HG02885 (cell line): ENCODE measurements around the gene ADGRF1.
"Not testable (repeated sequence)": the region's sequence is repeated elsewhere in the genome, so short reads cannot be mapped to it uniquely, and the experiment has no call there.

Experiments
- ATAC-seq: cut with Tn5 transposase; IDR thresholded peaks from one replicate; pipeline ENCODE4 v1.9.1; 2021; ENCODE audit warnings: mild to moderate bottlenecking; ENCODE audit not compliant: unreplicated experiment, poor library complexity

Gene ADGRF1

DNA sequence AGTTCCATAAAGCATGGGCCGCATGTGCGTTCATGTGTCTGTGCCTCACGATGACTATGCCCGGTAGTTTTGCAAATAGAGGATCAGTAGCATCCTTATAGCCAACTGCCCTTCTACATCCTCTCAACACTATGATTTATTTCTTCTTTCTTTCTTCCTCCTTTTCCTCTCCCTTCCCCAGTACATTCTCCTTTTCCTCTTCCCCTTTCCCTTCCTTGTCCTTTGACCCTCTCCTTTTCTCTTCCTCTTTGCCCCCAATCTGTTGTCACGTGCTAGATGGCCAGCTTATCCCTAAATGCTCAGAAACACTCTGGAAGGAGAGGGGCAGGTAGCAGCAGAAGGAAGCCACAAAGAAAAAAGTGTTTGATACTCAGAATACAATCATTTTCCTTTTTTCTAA is 20.2 kb upstream of the ADGRF1 start:
- ATAC-seq = no peak

DNA sequence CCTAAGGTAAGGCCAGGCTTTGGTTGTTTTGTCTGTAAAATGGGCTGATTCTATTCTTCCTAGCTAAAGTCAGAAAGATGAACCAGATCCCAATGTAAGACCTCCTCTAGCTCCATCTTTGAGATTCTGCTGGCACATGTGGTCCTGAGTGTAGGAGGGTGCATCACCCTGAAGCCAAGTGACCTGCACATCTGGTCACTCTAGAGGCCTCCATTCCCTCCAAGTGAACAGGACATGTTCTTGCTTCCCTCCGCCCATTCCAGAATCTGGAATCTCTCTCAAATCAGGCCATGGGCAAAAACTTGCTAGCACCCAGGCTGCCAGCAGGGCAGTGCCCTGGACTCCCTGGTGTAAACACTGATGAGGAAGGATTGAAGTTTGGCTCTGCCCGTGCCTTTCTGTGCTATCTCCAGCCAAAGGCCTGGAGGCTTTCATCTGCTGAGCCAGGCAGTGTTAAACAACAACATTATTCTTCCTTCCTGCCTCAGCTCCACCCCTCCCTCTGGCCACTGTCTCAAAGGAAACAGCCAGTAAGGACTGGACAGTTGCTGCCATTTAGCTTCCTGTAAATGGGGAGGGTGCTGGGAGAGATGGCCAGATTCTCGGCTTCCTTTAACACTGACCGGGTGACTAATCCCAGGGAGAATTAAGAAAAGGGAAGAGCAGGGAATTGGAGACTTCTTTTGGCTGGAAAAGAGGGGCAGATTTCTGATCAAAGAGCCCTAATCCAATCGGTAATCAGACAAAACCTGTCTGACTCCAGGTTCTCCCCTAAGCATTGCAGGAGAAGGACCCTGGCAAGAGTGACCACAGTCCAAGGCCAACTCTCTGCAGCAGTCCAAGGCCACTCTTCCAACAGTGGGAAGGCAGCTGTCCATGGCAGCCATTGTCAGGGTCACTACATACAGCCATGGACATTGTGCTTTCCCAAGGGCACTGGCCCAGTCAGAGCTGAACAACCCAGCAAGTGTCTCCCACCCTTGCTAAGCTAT is 19.5 kb upstream of the ADGRF1 start:
- ATAC-seq = no peak

GRCh38 chr6:47059216-47059885 is 17.2 kb upstream of the ADGRF1 start:
- no peak for ATAC-seq

DNA sequence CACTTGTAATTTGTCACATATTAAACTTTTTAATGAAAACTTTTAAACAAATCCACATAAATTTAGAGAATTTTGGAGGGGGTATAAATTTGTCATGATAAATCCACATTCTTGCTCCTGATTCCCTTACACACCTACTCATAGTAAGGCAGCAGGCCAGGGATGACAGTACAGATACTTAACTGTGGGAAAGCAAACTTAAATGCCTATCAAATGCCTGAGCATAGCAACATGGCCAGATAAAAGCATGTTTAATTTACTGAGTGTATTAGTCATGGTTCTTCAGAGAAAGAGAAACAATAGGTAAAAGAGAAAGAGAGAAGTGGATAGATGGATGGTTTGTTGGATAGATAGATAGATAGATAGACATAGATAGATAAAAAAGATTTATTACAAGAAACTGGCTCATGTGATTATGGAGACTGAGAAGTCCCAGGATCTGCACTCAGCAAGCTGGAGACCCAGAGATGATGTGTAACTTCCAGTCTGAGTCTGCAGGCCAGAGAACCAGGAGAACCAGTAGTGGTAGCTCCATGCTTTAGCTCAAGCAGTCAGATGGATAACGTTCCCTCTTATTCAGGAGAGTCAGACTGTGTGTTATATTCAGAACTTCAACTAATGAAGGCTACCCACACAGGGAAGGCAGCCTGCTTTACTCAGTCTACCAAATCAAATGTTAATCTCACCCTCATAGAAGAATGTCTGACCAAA is 15.9 kb upstream of the ADGRF1 start:
- ATAC-seq = no peak

DNA sequence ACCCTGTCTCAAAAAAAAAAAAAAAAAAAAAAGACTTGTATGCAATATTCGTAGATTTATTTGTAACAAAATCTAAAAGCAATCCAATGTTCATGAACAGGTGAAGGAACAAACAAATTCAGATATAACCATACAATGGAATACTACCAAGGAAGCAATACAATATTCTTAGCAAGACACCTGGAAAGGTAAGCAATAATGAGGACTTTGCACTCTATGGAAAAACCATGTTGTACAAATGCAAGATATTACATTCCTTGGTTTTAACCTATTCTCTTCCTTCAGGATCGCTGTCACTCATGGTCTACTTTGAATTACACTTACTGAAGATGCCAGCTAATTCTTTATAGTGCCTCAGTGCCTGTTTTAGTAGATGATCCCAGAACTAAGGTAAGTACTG is 14.7 kb upstream of the ADGRF1 start:
- ATAC-seq = no peak

GRCh38 chr6:47054302-47054701 is 12.2 kb upstream of the ADGRF1 start:
- ATAC-seq = not testable (repeated sequence)

GRCh38 chr6:47048638-47049037 is 6.5 kb upstream of the ADGRF1 start:
- ATAC-seq = no peak

DNA sequence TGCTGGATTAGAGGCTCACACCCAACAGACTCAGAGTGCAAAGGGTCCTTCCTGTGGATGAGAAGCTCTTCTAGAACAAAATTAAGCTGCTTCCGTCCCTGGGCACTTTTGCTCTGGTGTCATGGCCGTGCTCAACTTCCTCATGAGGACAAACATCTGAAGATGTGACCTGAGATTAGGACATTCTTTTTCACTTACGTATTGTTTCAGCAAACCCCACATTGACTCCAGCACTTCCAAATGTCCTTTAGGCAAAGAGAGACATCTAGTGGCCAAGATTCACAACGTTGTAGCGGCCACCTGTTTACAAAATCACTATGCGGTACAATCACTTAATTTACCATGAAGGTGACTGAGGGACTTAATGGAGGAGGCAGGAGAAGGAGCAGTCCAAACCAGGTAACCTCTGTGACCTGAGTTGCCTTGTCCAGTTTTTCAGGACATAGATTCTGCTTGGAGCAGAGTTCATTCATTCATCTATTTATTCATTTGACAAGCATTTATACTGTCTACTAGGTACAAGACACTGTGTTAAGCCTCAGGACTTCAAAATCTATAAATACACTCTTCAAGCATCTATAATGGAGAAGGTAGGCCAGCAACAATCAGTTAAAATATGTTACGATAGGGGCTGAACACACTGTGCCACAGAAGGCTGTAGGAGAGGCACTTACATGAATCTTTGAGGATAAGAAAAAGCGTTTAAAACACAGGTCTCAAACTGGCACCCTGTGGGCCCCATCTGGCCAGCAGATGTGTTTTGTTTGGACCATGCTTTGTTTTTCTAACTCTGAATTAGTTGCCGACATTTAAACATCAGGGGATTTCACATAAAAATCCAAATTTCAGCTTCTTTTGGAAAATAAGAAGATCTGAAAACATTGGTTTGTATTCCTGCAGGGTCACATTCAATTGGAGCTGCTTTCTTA is 5.6 kb upstream of the ADGRF1 start:
- ATAC-seq = peak; percentile 88

DNA sequence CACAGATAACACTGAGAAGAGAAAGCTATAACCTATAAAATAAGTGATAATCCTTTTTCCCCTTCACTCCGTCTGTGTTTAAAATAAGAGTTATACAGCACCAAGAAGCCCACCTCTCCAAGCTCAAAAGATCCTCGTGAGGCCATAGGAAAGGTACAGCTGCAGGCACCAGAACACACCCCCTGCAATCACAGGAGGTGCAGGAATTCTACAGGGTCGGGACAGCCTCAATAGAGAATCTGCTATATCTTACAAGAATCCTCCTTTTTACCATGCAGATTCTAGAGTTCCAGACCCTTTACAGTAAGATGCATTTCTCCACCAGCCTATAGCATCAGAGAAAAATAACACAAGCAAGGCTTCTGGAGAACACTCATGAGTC is 5.0 kb upstream of the ADGRF1 start:
- ATAC-seq = no peak

DNA sequence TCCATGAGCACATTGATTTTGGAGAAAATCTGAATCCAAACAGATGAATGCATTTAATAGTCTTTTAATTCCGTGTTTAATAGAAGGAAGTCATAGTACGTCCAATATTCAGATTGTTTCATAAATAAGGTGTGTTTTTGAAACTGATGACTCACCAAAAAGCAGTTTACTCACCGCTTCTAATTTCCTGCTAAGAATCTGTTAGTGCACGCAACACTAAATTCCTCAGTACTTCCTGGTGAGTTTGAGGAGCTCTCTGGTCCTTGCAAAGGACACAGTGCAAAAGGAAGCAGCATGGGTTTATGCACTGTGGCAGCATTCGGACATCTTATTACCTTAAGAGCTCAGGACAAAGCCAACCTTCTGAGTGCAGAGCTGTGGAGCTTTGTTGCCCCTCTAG is 2.3 kb upstream of the ADGRF1 start:
- ATAC-seq = no peak

DNA sequence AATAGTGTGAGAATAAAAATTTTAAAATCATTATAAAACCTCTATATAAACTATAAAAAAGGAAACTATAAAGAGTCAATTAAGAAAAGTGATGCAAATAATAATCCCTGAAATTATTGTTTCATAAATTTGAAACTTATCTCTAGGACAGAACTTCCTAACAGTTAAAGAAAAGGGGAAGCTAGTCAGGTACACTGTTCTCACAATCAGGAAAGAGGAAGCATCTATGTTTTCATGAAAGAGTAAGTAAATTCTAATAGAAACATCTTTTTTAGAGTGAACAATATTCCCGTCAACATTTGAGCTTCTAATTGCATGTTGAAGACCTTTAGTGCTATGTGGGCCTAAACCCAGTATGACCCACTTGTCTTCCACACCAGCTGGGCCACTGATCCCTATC is 1.2 kb upstream of the ADGRF1 start:
- ATAC-seq = no peak

GRCh38 chr6:47041741-47042140 is 391 bp downstream of the ADGRF1 start:
- ATAC-seq = no peak

DNA sequence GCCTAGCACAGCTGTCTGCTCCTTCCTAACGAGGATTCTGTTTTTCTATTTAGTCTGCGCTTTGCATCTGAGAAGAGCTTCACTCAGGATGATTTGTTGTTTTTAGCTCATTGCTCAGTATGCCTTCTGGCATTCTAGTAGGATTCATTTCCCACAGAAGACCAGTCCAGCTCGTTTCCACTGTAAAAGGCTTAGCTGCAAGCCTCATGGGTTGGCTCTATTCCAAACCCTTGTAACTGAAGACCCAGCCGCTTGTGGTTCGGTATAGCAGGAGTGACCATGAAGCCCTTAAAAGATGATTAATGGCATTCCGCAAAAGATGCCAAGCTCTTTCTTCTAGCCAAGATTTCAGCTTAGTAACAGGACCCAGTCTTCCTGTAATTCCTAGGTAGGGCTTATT is 7.2 kb downstream of the ADGRF1 start:
- no peak for ATAC-seq

- ATAC-seq = no peak
Observed at GRCh38 chr6:47034421-47034820, 7.7 kb downstream of the ADGRF1 start.

- ATAC-seq = no peak
Observed at GRCh38 chr6:47032974-47033765, 9.0 kb downstream of the ADGRF1 start.

DNA sequence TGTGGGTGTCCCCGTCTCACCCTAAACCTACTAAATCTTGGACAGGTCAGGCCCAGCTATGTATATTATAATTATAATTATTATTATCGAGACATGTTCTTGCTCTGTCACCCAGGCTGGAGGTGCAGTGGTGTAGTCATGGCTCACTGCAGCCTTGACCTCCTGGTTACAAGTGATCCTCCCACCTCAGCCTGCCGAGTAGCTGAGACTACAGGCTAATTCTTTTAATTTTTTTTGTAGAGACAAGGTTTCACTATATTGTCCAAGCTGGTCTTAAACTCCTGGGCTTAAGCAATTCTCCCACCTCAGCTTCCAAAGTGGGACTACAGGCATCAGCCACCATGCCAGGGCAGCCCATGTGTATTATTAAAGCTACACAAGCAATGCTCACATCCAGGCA is 10.5 kb downstream of the ADGRF1 start:
- ATAC-seq = no peak

- no peak for ATAC-seq
Observed at GRCh38 chr6:47029865-47030561, 12.1 kb downstream of the ADGRF1 start.

- no peak for ATAC-seq
Observed at GRCh38 chr6:47028835-47029360, 13.2 kb downstream of the ADGRF1 start.
